Measurements from ENCODE around the gene CRYBG1. TPM values are rescaled to one million over a fixed set of nuclear protein-coding genes. Genes with fewer than 3 reads are reported as not detected.

The CRYBG1 gene
- total and polyA plus RNA-seq, 2 of the 4 experiments (the other 2 are of a cell fraction): 0.38 to 1.1 TPM

GRCh38 chr6:106519460-106520394 is 159.2 kb downstream of the CRYBG1 start:
- Histone ChIP-seq H4K91ac (ENCODE audit: insufficient read depth, low read depth, low read length) (peak overlapping the region; percentile 93), H2AK9ac (replicated peaks; ENCODE audit: low read depth, low read length, poor library complexity) (peak overlapping the region; percentile 89), H2BK20ac (ENCODE audit: low read depth, low read length) (peak overlapping the region; percentile 98), H4K8ac (ENCODE audit: low read depth in 2 of 2, low read length in 2 of 2) (peak overlapping the region; percentile 58 to 83), H2BK5ac (ENCODE audit: low read depth, low read length, poor library complexity, severe bottlenecking) (peak overlapping the region; percentile 78), H3K27ac (ENCODE audit: insufficient read depth, low read length) (peak overlapping the region; percentile 72), H3K9me3 (ENCODE audit: control insufficient read depth, insufficient read depth, low read length) (no peaks in the 10 kb centered on the region), H3K9me1 (ENCODE audit: insufficient read depth, low read length) (peaks cover 4% of the 10 kb centered on the region; the same call in 1 of the 2 replicates), H3K36me3 (ENCODE audit: control insufficient read depth, insufficient read depth, low read length) (no peaks in the 10 kb centered on the region), H2BK15ac (ENCODE audit: low read depth, low read length) (peak overlapping the region; percentile 77), H3K4me2 (ENCODE audit: low read depth, low read length) (peak overlapping the region; percentile 34), H4K5ac (ENCODE audit: low read depth, low read length) (peak overlapping the region; percentile 17; the same call in 1 of the 2 replicates), H2BK120ac (ENCODE audit: low read depth, low read length) (peak overlapping the region; percentile 95), H3K4me1 (ENCODE audit: control insufficient read depth, insufficient read depth, low read length) (peaks cover 9% of the 10 kb centered on the region), H3K23ac (ENCODE audit: low read depth, low read length) (peak overlapping the region; percentile 63), H3K14ac (replicated peaks; ENCODE audit: low read depth, low read length) (peak overlapping the region; percentile 68), H3K4me3 (ENCODE audit: insufficient read depth, low read depth, low read length) (no peak overlapping the region), H2AFZ (replicated peaks; ENCODE audit: low read length, poor library complexity) (peak overlapping the region; percentile 78), H3K27me3 (ENCODE audit: control insufficient read depth, insufficient read depth, low read length) (no peaks in the 10 kb centered on the region), H4K20me1 (ENCODE audit: insufficient read depth, low read length) (no peaks in the 10 kb centered on the region), H3K18ac (ENCODE audit: low read depth, low read length) (peak overlapping the region; percentile 81), H3K79me1 (ENCODE audit: low read depth in 1 of 2, low read length in 2 of 2) (no peaks in the 10 kb centered on the region), H3K56ac (ENCODE audit: extremely low read depth, insufficient read depth, low read length) (peak overlapping the region; percentile 74), H3K9ac (ENCODE audit: low read depth, low read length) (peak overlapping the region; percentile 3; the same call in 1 of the 2 replicates), H2AK5ac (ENCODE audit: low read depth, low read length) (peak overlapping the region; percentile 69), H3K4ac (ENCODE audit: low read depth, low read length) (peak overlapping the region; percentile 87)
- CTCF ChIA-PET: no interaction called here
- 97% methylated on average over 5 of the region's 14 CpGs; no CpG with 5 or more reads in 1 of the 2 experiments for WGBS, 2 experiments (ENCODE audit: extremely low coverage in 2 of 2, insufficient read length in 1 of 2)
- dilution Hi-C loops (cut with HindIII; ENCODE audit: low sequenced_read_pairs, unreplicated experiment): no loop called here
- ATAC-seq (ENCODE audit: low read depth) (peak; percentile 96), DNase-seq (peak; percentile 95)
- POLR2A ChIA-PET (ENCODE audit: unreplicated experiment): no interaction called here
- intact Hi-C loops (cut with micrococcal nuclease): no loop called here
- in situ Hi-C loops (cut with MboI; ENCODE audit: low sequenced_read_pairs): no loop called here
- BruUV-seq (replicated peaks): TSS peak; percentile 73
- TF ChIP-seq CHD1 (IDR thresholded peaks at IDR 0.05; ENCODE audit: low read depth, low read length) (no peak), NFE2L2 (IDR thresholded peaks at IDR 0.05; ENCODE audit: low read depth, low read length) (peak; percentile 81), FOS (IDR thresholded peaks at IDR 0.05; ENCODE audit: low read depth, low read length) (peak; percentile 94), RFX5 (IDR thresholded peaks at IDR 0.05; ENCODE audit: low read depth, low read length) (no peak), MXI1 (IDR thresholded peaks at IDR 0.05; ENCODE audit: borderline replicate concordance, low read depth, low read length) (0 out of 2 replicates have a peak, but pooled peaks have one; percentile 36), BHLHE40 (IDR thresholded peaks at IDR 0.05; ENCODE audit: low read depth, low read length) (peak; percentile 71), CTCF (conservative IDR thresholded peaks at IDR 0.05; ENCODE audit: low read depth, low read length) (no peak), MAZ (IDR thresholded peaks at IDR 0.05; ENCODE audit: borderline replicate concordance, low read depth, low read length) (peak; percentile 31; the same call in 1 of the 2 replicates), CEBPB (IDR thresholded peaks at IDR 0.05; ENCODE audit: low read depth, low read length) (no peak), RAD21 (IDR thresholded peaks at IDR 0.05; ENCODE audit: low read length) (no peak), USF2 (IDR thresholded peaks at IDR 0.05; ENCODE audit: low read depth, low read length) (no peak), MAFK (IDR thresholded peaks at IDR 0.05; ENCODE audit: low read depth, low read length) (peak; percentile 52; the same call in 1 of the 2 replicates), ELK1 (IDR thresholded peaks at IDR 0.05; ENCODE audit: borderline replicate concordance, low read depth, low read length) (no peak), POLR2A (IDR thresholded peaks at IDR 0.05; ENCODE audit: low read depth, low read length) (no peak)

Data from IMR-90 (cell line).